ENCODE results near the gene NIPSNAP2. TPM values are rescaled to one million over a fixed set of nuclear protein-coding genes. Genes with fewer than 3 reads are reported as not detected.
"Not testable (repeated sequence)": the region's sequence is repeated elsewhere in the genome, so short reads cannot be mapped to it uniquely, and the experiment has no call there.

NIPSNAP2 gene
- total and polyA plus RNA-seq, 8 donors = 52.4 to 101 (median 86.8) TPM

GRCh38 chr7:56030340-56030739 lies 66.0 kb downstream of the NIPSNAP2 start:
- Histone ChIP-seq H3K27ac (no peak overlapping the region), H3K4me3 (no peak overlapping the region), H3K36me3 (peaks cover 0 to 38% of the 10 kb centered on the region in 2 donors), H3K27me3 (no peaks in the 10 kb centered on the region), H3K4me1 (peaks cover 0 to 18% of the 10 kb centered on the region in 2 donors), H3K9me3 (no peaks in the 10 kb centered on the region)
- intact Hi-C loops (cut with DNase I) = no loop called here
- ATAC-seq (no peak), DNase-seq (no peak)
- no peak for TF ChIP-seq CTCF (IDR thresholded peaks at IDR 0.05)

DNA sequence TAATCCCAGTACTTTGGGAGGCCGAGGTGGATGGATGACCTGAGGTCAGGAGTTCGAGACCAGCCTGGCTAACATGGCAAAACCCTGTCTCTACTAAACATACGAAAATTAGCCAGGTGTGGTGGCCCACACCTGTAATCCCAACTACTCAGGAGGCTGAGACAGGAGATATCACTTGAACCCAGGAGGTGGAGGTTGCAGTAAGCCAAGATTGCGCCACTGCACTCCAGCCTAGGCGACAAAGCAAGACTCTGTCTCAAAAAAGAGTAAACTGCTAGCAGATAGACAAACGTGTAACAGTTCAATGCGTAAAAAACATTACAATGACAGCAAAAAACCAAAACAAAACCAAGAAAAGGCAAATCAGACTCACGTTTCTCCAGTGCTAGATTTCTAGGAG lies 67.2 kb downstream of the NIPSNAP2 start:
- H3K27ac ChIP-seq; ATAC-seq; intact Hi-C loops (cut with DNase I): not testable (repeated sequence)

GRCh38 chr7:56032578-56032977 lies 68.2 kb downstream of the NIPSNAP2 start:
- Histone ChIP-seq H3K36me3 (peaks cover 0 to 28% of the 10 kb centered on the region in 2 donors), H3K4me1 (peaks cover 0 to 18% of the 10 kb centered on the region in 2 donors)
- H3K27me3 ChIP-seq; H3K27ac ChIP-seq; intact Hi-C loops (cut with DNase I); H3K4me3 ChIP-seq; DNase-seq; H3K9me3 ChIP-seq; ATAC-seq: not testable (repeated sequence)

More for the DNA sequence above, 67.2 kb downstream of the NIPSNAP2 start:
- Histone ChIP-seq H3K36me3 (peaks cover 0 to 36% of the 10 kb centered on the region in 2 donors), H3K4me1 (peaks cover 0 to 18% of the 10 kb centered on the region in 2 donors)
- not testable (repeated sequence) for H3K27me3 ChIP-seq, H3K4me3 ChIP-seq, H3K9me3 ChIP-seq, DNase-seq

- Histone ChIP-seq H3K36me3 (peaks cover 0 to 17% of the 10 kb centered on the region in 2 donors), H3K9me3 (no peaks in the 10 kb centered on the region), H3K27me3 (no peaks in the 10 kb centered on the region), H3K27ac (peak overlapping the region; percentile 22 to 71), H3K4me1 (peaks cover 0 to 18% of the 10 kb centered on the region in 2 donors), H3K4me3 (peak overlapping the region; percentile 65 to 67)
- peak; percentile 43 to 91 (median 68) for DNase-seq
- peak; percentile 96 for ATAC-seq
- peak in 1 of 2 donors; percentile 32 for TF ChIP-seq CTCF (IDR thresholded peaks at IDR 0.05)
- intact Hi-C loops (cut with DNase I) = no loop called here
Observed at GRCh38 chr7:56033671-56034432, 69.5 kb downstream of the NIPSNAP2 start.

GRCh38 chr7:56040730-56041129 lies 76.3 kb downstream of the NIPSNAP2 start:
- Histone ChIP-seq H3K36me3 (peaks cover 0 to 7% of the 10 kb centered on the region in 2 donors), H3K27ac (no peak overlapping the region), H3K4me3 (no peak overlapping the region), H3K4me1 (no peaks in the 10 kb centered on the region), H3K27me3 (no peaks in the 10 kb centered on the region), H3K9me3 (no peaks in the 10 kb centered on the region)
- ATAC-seq (no peak), DNase-seq (no peak)
- intact Hi-C loops (cut with DNase I) = no loop called here
- no peak for TF ChIP-seq CTCF (IDR thresholded peaks at IDR 0.05)

DNA sequence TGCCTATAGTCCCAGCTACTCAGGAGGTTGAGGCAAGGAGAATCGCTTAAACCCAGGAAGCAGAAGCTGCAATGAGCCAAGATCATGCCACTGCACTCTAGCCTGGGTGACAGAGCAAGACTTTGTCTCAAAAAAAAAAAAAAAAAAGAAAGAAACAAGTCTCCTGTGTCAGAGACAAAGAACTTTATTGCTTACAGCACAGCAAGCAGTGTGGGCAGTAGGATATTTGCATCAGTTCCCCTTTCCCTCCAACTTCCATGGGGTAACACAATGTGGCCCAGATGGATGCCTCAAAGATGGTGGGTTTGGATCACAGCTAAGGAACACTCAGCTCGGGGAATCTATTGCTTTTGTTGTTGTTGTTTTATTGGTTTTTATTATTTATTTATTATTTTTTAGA lies 81.4 kb downstream of the NIPSNAP2 start:
- peak overlapping the region in 1 of 2 donors; percentile 58 for H3K27ac ChIP-seq
- intact Hi-C loops (cut with DNase I); H3K36me3 ChIP-seq; ATAC-seq; H3K27me3 ChIP-seq; H3K9me3 ChIP-seq; H3K4me3 ChIP-seq: not testable (repeated sequence)
- peaks cover 10 to 13% of the 10 kb centered on the region in 2 donors for H3K4me1 ChIP-seq
- peak in 1 of 4 donors; percentile 8 for DNase-seq
